HG03045 (cell line): ENCODE measurements around the gene VGLL2.

Experiments
- ATAC-seq: cut with Tn5 transposase; IDR thresholded peaks from one replicate; pipeline ENCODE4 v1.9.1; 2021; ENCODE audit warnings: mild to moderate bottlenecking, moderate library complexity; ENCODE audit not compliant: unreplicated experiment

The VGLL2 gene

GRCh38 chr6:117309611-117310010, 44.3 kb downstream of the VGLL2 start:
- no peak for ATAC-seq

- no peak for ATAC-seq
These were observed 46.0 kb downstream of the VGLL2 start for GRCh38 chr6:117311310-117311709.

GRCh38 chr6:117311726-117312125, 46.4 kb downstream of the VGLL2 start:
- no peak for ATAC-seq

- ATAC-seq = no peak
These were observed 51.9 kb downstream of the VGLL2 start for GRCh38 chr6:117317261-117317660.
